ENCODE measurements around the gene PRRC2B. TPM values are rescaled to one million over a fixed set of nuclear protein-coding genes. Genes with fewer than 3 reads are reported as not detected.
A peak's percentile ranks its signal among the peaks of the same experiment; 100 is the strongest.
"Not testable (repeated sequence)": the region's sequence is repeated elsewhere in the genome, so short reads cannot be mapped to it uniquely, and the experiment has no call there.

PRRC2B gene
- total RNA-seq, 1 donor from 2014 or later: 128 TPM

DNA sequence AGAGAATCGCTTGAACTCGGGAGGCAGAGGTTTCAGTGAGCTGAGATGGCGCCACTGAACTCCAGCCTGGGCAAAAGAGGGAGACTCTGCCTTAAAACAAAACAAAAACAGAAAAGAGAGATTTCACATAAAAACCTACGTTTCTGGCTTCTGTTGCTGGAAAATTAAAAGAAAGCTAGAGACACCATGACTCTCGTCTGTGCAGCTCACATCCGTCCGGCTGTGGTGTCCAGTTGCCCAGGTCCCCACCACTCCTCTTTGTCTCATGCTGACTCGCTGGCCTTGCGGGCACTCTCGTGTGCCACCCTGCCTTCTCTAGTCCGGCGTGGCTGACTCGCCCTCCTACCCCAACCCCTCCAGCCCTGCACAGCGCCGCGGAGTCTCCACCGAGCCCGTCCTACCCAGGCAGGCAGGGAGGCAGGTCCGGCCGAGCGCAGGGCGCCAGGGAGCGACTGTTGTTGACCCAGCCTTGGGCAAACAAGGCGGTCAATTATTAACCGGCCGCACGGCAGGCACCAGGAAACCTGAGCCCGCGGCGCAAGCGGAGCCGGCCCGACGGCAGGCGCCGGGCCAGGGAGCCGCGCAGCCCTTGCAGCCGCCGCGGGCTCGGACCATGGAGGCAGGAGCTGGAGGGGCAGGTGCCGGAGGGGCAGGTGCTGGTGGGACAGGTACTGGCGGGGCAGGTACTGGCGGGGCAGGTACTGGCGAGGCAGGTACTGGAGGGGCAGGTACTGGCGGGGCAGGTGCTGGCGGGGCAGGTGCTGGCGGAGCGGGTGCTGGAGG lies 151.3 kb downstream of the PRRC2B start, which contains the start of gene PRRT1B:
PRRT1B (plus strand) TSS at position 521 of the 783 bp plus-strand sequence; CDS start at position 614, 93 bp downstream.
- no peak for DNase-seq
- intact Hi-C loops (cut with micrococcal nuclease): no loop called here
- H3K27ac Mint-ChIP-seq: no peak within 1 kb of the TSS
- peaks cover 13% of the 10 kb centered on the region for H3K9me3 Mint-ChIP-seq
- H3K27me3 Mint-ChIP-seq: peaks cover 62% of the 10 kb centered on the region
- H3K4me3 Mint-ChIP-seq: peak within 1 kb of the TSS; percentile 48
- H3K36me3 Mint-ChIP-seq (ENCODE audit: low read depth): peaks cover 9% of the 10 kb centered on the region
- peaks cover 2% of the 10 kb centered on the region for H3K4me1 Mint-ChIP-seq

DNA sequence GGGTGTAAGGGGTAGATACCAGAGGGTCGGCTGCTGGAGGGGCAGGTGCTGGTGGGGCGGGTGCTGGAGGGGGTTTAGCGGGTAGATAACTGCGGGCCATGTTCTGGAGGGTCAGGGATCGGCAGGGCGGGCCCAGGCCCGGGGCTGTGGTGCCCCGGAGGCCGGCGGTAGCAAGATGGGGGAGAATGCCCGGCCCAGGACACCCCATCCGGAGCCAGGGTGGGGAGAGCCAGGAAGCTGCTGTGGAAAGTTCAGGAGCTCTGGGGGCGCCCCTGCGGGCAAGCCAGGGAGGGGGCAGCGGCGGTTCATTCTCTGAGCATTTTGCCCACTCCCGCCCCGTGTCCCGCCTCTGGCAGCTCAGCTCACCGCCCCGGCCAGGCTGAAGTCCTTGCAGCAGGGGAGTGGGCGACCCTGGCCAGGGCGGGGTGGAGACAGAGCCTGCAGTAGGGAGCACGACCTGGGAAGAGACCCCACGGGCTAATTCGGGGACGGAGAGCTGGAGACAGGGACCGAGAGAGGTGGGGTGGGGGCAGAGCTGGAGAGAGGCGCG lies 152.0 kb downstream of the PRRC2B start:
- Mint-ChIP-seq H3K4me3 (peak overlapping the region; percentile 48), H3K4me1 (peaks cover 2% of the 10 kb centered on the region), H3K36me3 (ENCODE audit: low read depth) (peaks cover 9% of the 10 kb centered on the region), H3K9me3 (peaks cover 13% of the 10 kb centered on the region), H3K27me3 (peaks cover 66% of the 10 kb centered on the region), H3K27ac (no peak overlapping the region)
- no peak for DNase-seq
- intact Hi-C loops (cut with micrococcal nuclease): no loop called here

DNA sequence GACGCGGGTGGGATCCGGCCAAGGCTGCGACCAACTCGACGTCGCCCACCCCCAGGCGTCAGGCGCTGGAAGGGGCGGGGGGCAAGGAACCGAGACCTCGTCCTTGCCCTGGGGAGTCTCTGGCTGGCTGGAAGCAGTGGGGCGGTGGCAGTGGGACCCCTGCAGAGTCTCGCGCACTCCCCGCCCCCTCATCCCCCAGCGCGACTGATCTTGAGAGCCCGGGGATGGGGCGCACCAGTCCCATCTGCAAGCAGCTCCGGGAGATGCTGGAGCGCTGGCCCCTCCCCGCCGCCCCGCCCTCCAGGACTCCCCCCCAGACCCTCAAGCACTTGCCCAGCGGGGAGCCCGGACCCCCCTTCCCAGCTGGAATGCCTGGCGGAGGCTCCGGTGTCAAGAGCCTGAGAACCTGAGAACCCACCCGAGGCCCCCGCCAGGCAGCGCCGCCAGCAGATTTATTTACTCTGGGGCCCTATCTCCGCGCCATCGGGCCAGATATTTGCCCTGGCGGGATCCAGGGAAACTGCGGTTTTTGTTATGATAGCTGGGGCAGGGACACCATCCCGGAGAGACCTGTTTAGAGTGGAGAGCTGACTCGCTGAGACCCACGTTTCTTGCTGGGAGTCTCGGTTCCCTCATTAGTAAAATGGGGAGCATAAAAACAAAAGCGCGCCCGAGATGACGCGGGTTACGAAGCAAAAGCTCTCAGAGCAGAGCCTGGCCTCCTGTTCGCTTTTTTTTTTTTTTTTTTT lies 152.6 kb downstream of the PRRC2B start:
- peaks cover 69% of the 10 kb centered on the region for H3K27me3 Mint-ChIP-seq
- H3K27ac Mint-ChIP-seq: no peak overlapping the region
- peaks cover 13% of the 10 kb centered on the region for H3K9me3 Mint-ChIP-seq
- no peak for DNase-seq
- intact Hi-C loops (cut with micrococcal nuclease): no loop called here
- H3K4me1 Mint-ChIP-seq: peaks cover 2% of the 10 kb centered on the region
- H3K4me3 Mint-ChIP-seq: peak overlapping the region; percentile 71
- peaks cover 9% of the 10 kb centered on the region for H3K36me3 Mint-ChIP-seq (ENCODE audit: low read depth)

DNA sequence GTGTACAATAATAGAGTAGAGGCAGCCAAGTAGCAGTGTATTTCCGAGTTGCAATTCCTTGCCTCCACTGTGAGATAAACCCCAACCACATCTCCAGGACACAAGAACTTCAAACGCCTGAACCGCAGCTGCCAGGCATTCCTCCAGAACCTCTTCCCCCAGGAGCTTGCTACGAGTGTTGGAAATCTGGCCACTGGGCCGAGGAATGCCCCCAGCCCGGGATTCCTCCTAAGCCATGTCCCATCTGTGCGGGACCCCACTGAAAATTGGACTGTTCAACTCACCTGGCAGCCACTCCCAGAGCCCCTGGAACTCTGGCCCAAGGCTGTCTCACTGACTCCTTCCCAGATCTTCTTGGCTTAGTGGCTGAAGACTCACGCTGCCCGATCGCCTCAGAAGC lies 155.3 kb downstream of the PRRC2B start:
- H3K9me3 Mint-ChIP-seq; DNase-seq; H3K4me3 Mint-ChIP-seq; H3K36me3 Mint-ChIP-seq (ENCODE audit: low read depth); H3K27ac Mint-ChIP-seq; intact Hi-C loops (cut with micrococcal nuclease); H3K4me1 Mint-ChIP-seq: not testable (repeated sequence)
- peaks cover 79% of the 10 kb centered on the region for H3K27me3 Mint-ChIP-seq

Other genes with a start within 250 kb of the PRRC2B start
- gene FAM78A, start 117.6 kb upstream of the PRRC2B start, total RNA-seq: 51.6 and 55.1 TPM in 2 replicates
- not detected in 2 replicates for gene PLPP7, start 104.4 kb upstream of the PRRC2B start, total RNA-seq
- gene POMT1, start 108.8 kb downstream of the PRRC2B start, total RNA-seq: 32.8 and 34.6 TPM in 2 replicates
- gene UCK1, start 137.2 kb downstream of the PRRC2B start, total RNA-seq: 25.2 and 27.9 TPM in 2 replicates
- gene PRRT1B, start 151.4 kb downstream of the PRRC2B start, total RNA-seq: not detected in 2 replicates

Measured in activated CD4-positive, alpha-beta T cell treated with anti-CD3 and anti-CD28 coated beads, Interleukin-2, amount 10 ng/mL, durations not matched to agents 24 days and 14 days (primary cell).